ENCODE data around the gene XRN2. TPM values are rescaled to one million over a fixed set of nuclear protein-coding genes. Genes with fewer than 3 reads are reported as not detected.

Gene XRN2
- total RNA-seq, 1 donor = 125 TPM

GRCh38 chr20:21270806-21271205, 32.3 kb upstream of the XRN2 start:
- no peak overlapping the region for H2AFZ ChIP-seq (ENCODE audit: low read length)
- H3K79me2 ChIP-seq (ENCODE audit: insufficient read depth, low read length) = no peaks in the 10 kb centered on the region
- no peaks in the 10 kb centered on the region for H3K36me3 ChIP-seq (ENCODE audit: insufficient read depth, low read length)
- no peak for DNase-seq (ENCODE audit: insufficient read length, low spot score, missing footprints)
- H3K27me3 ChIP-seq (ENCODE audit: insufficient read depth, low read length) = peaks cover 7% of the 10 kb centered on the region
- no peaks in the 10 kb centered on the region for H3K9me3 ChIP-seq (ENCODE audit: low read depth, low read length)
- H3K4me3 ChIP-seq (ENCODE audit: insufficient read depth, low read length) = no peak overlapping the region
- peaks cover 4% of the 10 kb centered on the region for H3K4me1 ChIP-seq (ENCODE audit: insufficient read depth, low read length)
- H3K4me2 ChIP-seq (ENCODE audit: insufficient read depth, low read length) = no peak overlapping the region
- no peaks in the 10 kb centered on the region for H4K20me1 ChIP-seq (ENCODE audit: insufficient read depth, low read length)
- no peak overlapping the region for H3K27ac ChIP-seq (ENCODE audit: low read depth, low read length)
- TF ChIP-seq, protein P1, sequence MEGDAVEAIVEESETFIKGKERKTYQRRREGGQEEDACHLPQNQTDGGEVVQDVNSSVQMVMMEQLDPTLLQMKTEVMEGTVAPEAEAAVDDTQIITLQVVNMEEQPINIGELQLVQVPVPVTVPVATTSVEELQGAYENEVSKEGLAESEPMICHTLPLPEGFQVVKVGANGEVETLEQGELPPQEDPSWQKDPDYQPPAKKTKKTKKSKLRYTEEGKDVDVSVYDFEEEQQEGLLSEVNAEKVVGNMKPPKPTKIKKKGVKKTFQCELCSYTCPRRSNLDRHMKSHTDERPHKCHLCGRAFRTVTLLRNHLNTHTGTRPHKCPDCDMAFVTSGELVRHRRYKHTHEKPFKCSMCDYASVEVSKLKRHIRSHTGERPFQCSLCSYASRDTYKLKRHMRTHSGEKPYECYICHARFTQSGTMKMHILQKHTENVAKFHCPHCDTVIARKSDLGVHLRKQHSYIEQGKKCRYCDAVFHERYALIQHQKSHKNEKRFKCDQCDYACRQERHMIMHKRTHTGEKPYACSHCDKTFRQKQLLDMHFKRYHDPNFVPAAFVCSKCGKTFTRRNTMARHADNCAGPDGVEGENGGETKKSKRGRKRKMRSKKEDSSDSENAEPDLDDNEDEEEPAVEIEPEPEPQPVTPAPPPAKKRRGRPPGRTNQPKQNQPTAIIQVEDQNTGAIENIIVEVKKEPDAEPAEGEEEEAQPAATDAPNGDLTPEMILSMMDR (IDR thresholded peaks at IDR 0.05; ENCODE audit: extremely low read depth, low read depth, low read length) = no peak

DNA sequence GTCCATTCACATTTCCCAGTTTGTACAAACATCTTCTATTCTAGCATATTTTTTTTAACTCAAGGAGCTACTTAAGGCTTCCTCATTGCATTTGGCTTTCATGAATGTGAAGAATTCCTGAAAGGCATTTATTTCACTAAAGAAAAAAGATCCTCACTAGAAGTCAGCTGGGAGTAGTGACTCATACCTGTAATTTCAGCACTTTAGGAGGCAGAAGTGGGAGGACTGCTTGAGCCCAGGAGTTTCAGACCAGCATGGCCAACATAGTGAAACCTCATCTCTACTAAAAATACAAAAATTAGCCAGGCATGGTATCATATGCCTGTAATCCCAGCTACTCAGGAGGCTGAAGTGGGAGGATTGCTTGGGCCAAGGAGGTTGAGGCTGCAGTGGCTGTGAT, 30.9 kb upstream of the XRN2 start:
- no peak overlapping the region for H3K27ac ChIP-seq (ENCODE audit: low read depth, low read length)
- no peak overlapping the region for H3K4me2 ChIP-seq (ENCODE audit: insufficient read depth, low read length)
- no peak overlapping the region for H2AFZ ChIP-seq (ENCODE audit: low read length)
- H3K27me3 ChIP-seq (ENCODE audit: insufficient read depth, low read length) = peaks cover 7% of the 10 kb centered on the region
- H4K20me1 ChIP-seq (ENCODE audit: insufficient read depth, low read length) = no peaks in the 10 kb centered on the region
- peak; percentile 66 for DNase-seq (ENCODE audit: insufficient read length, low spot score, missing footprints)
- H3K36me3 ChIP-seq (ENCODE audit: insufficient read depth, low read length) = no peaks in the 10 kb centered on the region
- no peaks in the 10 kb centered on the region for H3K79me2 ChIP-seq (ENCODE audit: insufficient read depth, low read length)
- peaks cover 4% of the 10 kb centered on the region for H3K4me1 ChIP-seq (ENCODE audit: insufficient read depth, low read length)
- H3K4me3 ChIP-seq (ENCODE audit: insufficient read depth, low read length) = no peak overlapping the region
- no peaks in the 10 kb centered on the region for H3K9me3 ChIP-seq (ENCODE audit: low read depth, low read length)
- TF ChIP-seq, protein P1 (IDR thresholded peaks at IDR 0.05; ENCODE audit: extremely low read depth, low read depth, low read length) = no peak

GRCh38 chr20:21272679-21273078, 30.5 kb upstream of the XRN2 start:
- H3K36me3 ChIP-seq (ENCODE audit: insufficient read depth, low read length) = no peaks in the 10 kb centered on the region
- no peaks in the 10 kb centered on the region for H3K9me3 ChIP-seq (ENCODE audit: low read depth, low read length)
- H3K4me2 ChIP-seq (ENCODE audit: insufficient read depth, low read length) = no peak overlapping the region
- H3K27me3 ChIP-seq (ENCODE audit: insufficient read depth, low read length) = peaks cover 7% of the 10 kb centered on the region
- TF ChIP-seq, protein P1 (IDR thresholded peaks at IDR 0.05; ENCODE audit: extremely low read depth, low read depth, low read length) = no peak
- no peak for DNase-seq (ENCODE audit: insufficient read length, low spot score, missing footprints)
- no peaks in the 10 kb centered on the region for H4K20me1 ChIP-seq (ENCODE audit: insufficient read depth, low read length)
- H3K79me2 ChIP-seq (ENCODE audit: insufficient read depth, low read length) = no peaks in the 10 kb centered on the region
- H3K27ac ChIP-seq (ENCODE audit: low read depth, low read length) = no peak overlapping the region
- no peak overlapping the region for H2AFZ ChIP-seq (ENCODE audit: low read length)
- H3K4me1 ChIP-seq (ENCODE audit: insufficient read depth, low read length) = peaks cover 4% of the 10 kb centered on the region
- no peak overlapping the region for H3K4me3 ChIP-seq (ENCODE audit: insufficient read depth, low read length)

GRCh38 chr20:21273755-21274386, 29.3 kb upstream of the XRN2 start:
- no peaks in the 10 kb centered on the region for H4K20me1 ChIP-seq (ENCODE audit: insufficient read depth, low read length)
- no peak overlapping the region for H3K4me2 ChIP-seq (ENCODE audit: insufficient read depth, low read length)
- H3K4me1 ChIP-seq (ENCODE audit: insufficient read depth, low read length) = peaks cover 4% of the 10 kb centered on the region
- H3K27ac ChIP-seq (ENCODE audit: low read depth, low read length) = no peak overlapping the region
- peaks cover 5% of the 10 kb centered on the region for H3K27me3 ChIP-seq (ENCODE audit: insufficient read depth, low read length)
- DNase-seq (ENCODE audit: insufficient read length, low spot score, missing footprints) = no peak
- no peaks in the 10 kb centered on the region for H3K79me2 ChIP-seq (ENCODE audit: insufficient read depth, low read length)
- no peaks in the 10 kb centered on the region for H3K9me3 ChIP-seq (ENCODE audit: low read depth, low read length)
- H3K36me3 ChIP-seq (ENCODE audit: insufficient read depth, low read length) = no peaks in the 10 kb centered on the region
- TF ChIP-seq, protein P1 (IDR thresholded peaks at IDR 0.05; ENCODE audit: extremely low read depth, low read depth, low read length) = no peak
- H2AFZ ChIP-seq (ENCODE audit: low read length) = no peak overlapping the region
- H3K4me3 ChIP-seq (ENCODE audit: insufficient read depth, low read length) = no peak overlapping the region

Measured in osteoblast (primary cell).